Measurements from ENCODE around the gene NFKBIE.

DNA sequence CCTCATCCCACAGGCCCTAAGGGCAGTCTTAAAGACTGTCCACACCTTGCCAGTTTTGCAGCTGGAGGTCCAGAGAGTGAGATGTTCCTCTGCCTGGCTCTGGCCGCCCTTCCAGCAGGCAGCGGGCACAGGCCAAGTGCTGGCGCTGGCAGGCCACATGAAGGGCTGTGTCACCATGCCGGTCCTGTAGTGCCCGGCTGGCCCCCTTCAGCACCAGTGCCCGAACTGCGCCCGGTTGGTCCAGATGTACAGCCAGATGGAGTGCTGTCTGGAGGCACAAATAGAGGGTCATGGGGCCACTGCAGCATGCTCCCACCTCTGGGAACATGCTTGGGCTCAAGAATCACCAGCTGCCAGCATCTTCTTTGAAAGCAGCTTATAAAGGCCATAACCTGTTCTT, 3.8 kb downstream of the NFKBIE start:
- TF ChIP-seq POLR2A (IDR thresholded peaks at IDR 0.05) (no peak), POLR2AphosphoS5 (IDR thresholded peaks at IDR 0.05) (no peak)
- TF ChIP-seq, protein P1, sequence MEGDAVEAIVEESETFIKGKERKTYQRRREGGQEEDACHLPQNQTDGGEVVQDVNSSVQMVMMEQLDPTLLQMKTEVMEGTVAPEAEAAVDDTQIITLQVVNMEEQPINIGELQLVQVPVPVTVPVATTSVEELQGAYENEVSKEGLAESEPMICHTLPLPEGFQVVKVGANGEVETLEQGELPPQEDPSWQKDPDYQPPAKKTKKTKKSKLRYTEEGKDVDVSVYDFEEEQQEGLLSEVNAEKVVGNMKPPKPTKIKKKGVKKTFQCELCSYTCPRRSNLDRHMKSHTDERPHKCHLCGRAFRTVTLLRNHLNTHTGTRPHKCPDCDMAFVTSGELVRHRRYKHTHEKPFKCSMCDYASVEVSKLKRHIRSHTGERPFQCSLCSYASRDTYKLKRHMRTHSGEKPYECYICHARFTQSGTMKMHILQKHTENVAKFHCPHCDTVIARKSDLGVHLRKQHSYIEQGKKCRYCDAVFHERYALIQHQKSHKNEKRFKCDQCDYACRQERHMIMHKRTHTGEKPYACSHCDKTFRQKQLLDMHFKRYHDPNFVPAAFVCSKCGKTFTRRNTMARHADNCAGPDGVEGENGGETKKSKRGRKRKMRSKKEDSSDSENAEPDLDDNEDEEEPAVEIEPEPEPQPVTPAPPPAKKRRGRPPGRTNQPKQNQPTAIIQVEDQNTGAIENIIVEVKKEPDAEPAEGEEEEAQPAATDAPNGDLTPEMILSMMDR (IDR thresholded peaks at IDR 0.05) = no peak
